K562 (cell line): Measurements from ENCODE around the gene GNAZ. TPM values are rescaled to one million over a fixed set of nuclear protein-coding genes. Genes with fewer than 3 reads are reported as not detected.

ENCODE experiments used
- CHD7 ChIP-seq: fragments of 200-600 bp; sonication (generic); IDR thresholded peaks from one replicate; pipeline ENCODE4 v1.6.1; 2012; ENCODE audit warnings: mild to moderate bottlenecking, low read depth, low read length, inconsistent platforms
- GTF2F1 ChIP-seq: IDR thresholded peaks from 2 replicates; pipeline ENCODE4 v1.6.1; 2011; ENCODE audit warnings: low read depth, low read length, improper control_type of control experiment
- MLX ChIP-seq, 2 experiments: fragments of 450-650 bp in 1 of 2; sonication (generic) in 1 of 2; formaldehyde crosslinking; conservative IDR thresholded peaks; 2 replicates each; pipeline versions ENCODE4 v1.4.0 to v1.8.1; 2020 to 2022; ENCODE audit warnings: mild to moderate bottlenecking in 1 of 2, missing genetic modification reagents in 1 of 2
- MXD1 ChIP-seq: fragments of 250-450 bp; sonication (Bioruptor Pico); IDR thresholded peaks from 2 replicates; pipeline ENCODE4 v1.8.0; 2021; ENCODE audit warnings: borderline replicate concordance, mild to moderate bottlenecking, moderate library complexity; ENCODE audit not compliant: poor library complexity, severe bottlenecking
- NBN ChIP-seq: fragments of 450-650 bp; IDR thresholded peaks from 2 replicates; pipeline ENCODE4 v1.6.1; 2016; ENCODE audit warnings: low read depth, mild to moderate bottlenecking
- NRF1 ChIP-seq, 2 experiments: fragments of 450-650 bp; IDR thresholded peaks in 1 of 2; conservative IDR thresholded peaks in 1 of 2; 2 replicates each; pipeline ENCODE4 v1.6.1; 2014; ENCODE audit warnings: mild to moderate bottlenecking in 2 of 2
- RBM15 ChIP-seq: fragments of 200-400 bp; formaldehyde crosslinking; IDR thresholded peaks from 2 replicates; pipeline ENCODE4 v1.6.1; 2018; ENCODE audit warnings: mild to moderate bottlenecking, low read length, moderate library complexity; ENCODE audit not compliant: insufficient read depth
- RBM34 ChIP-seq: fragments of 200-400 bp; formaldehyde crosslinking; IDR thresholded peaks from 2 replicates; pipeline ENCODE4 v1.6.1; 2018; ENCODE audit warnings: low read length, borderline replicate concordance; ENCODE audit not compliant: insufficient read depth
- TAF9B ChIP-seq: fragments of 450-650 bp; IDR thresholded peaks from 2 replicates; pipeline ENCODE4 v1.6.1; 2018; ENCODE audit warnings: mild to moderate bottlenecking; ENCODE audit not compliant: partially characterized antibody
- TFE3 ChIP-seq: fragments of 450-650 bp; formaldehyde crosslinking; IDR thresholded peaks from 2 replicates; pipeline ENCODE4 v1.4.0; 2020; ENCODE audit warnings: mild to moderate bottlenecking, mixed read lengths
- ZKSCAN8 ChIP-seq: fragments of 200-800 bp; sonication (Bioruptor generic); IDR thresholded peaks from 2 replicates; pipeline ENCODE4 v1.6.1; 2016; ENCODE audit warnings: missing genetic modification characterization, missing compliant biosample characterization
- ZNF41 ChIP-seq: fragments of 250-450 bp; sonication (Bioruptor Pico); conservative IDR thresholded peaks from 2 replicates; pipeline ENCODE4 v1.4.0; 2020; ENCODE audit warnings: mild to moderate bottlenecking
- ZNF444 ChIP-seq: fragments of 250-450 bp; sonication (Bioruptor Pico); IDR thresholded peaks from 2 replicates; pipeline ENCODE4 v1.4.0; 2020; ENCODE audit warnings: mild to moderate bottlenecking, moderate library complexity
- polyA plus RNA-seq, 8 experiments: library from polyadenylated mRNA; depleted of rRNA in 4 of 8; stranded (reverse) in 5 of 8; unstranded in 3 of 8; fragments of >200 nt; fragmentation: Nextera tagmentation in 2 of 8; fragmentation: Illumina TruSeq in 1 of 8; extraction: Ambion mirVana in 2 of 8; extraction: Trizol in 1 of 8; gene quantifications; 2 replicates each; pipeline versions ENCODE4 v1.2.1 to v1.2.3, GENCODE V29; 2011 to 2014; ENCODE audit warnings: inconsistent platforms in 1 of 8, missing spikeins in 1 of 8
- total RNA-seq, 7 experiments: library from RNA; depleted of rRNA in 6 of 7; stranded (reverse); fragments of >200 nt in 6 of 7; fragmentation: Illumina TruSeq in 2 of 7; extraction: Trizol in 2 of 7; gene quantifications; 2 replicates each; pipeline versions ENCODE4 v1.2.1 to v1.2.3, GENCODE V29; 2011 to 2021; ENCODE audit warnings: low replicate concordance in 1 of 7

Gene GNAZ
- total and polyA plus RNA-seq, 9 of the 15 experiments (the other 6 are each of a cell fraction or from before 2014, with no cell fraction given) = 0.04 to 0.22 (median 0.13) TPM; not detected in 3

GRCh38 chr22:23100124-23100801, 29.9 kb downstream of the GNAZ start (continued):
- TF ChIP-seq MLX (CRISPR knock-in tag; conservative IDR thresholded peaks at IDR 0.05) (peak in 1 of 2 experiments; percentile 39; a peak in 1 of 4 replicates), ZKSCAN8 (no peak), NBN (no peak), ZNF444 (CRISPR knock-in tag) (no peak), GTF2F1 (peak; percentile 22; the same call in 1 of the 2 replicates), TAF9B (no peak), RBM34 (no peak), RBM15 (no peak), NRF1 (conservative IDR thresholded peaks at IDR 0.05 in 1 of 2, IDR thresholded peaks at IDR 0.05 in 1 of 2) (no peak), TFE3 (CRISPR knock-in tag) (no peak), CHD7 (no peak), ZNF41 (CRISPR knock-in tag) (no peak), MXD1 (no peak)
